Activated CD4-positive, alpha-beta memory T cell treated with anti-CD3 and anti-CD28 coated beads, Interleukin-2, amount 10 ng/mL, durations not matched to agents 7 days and 5 days (primary cell): ENCODE results near the gene CIAO3. TPM values are rescaled to one million over a fixed set of nuclear protein-coding genes. Genes with fewer than 3 reads are reported as not detected.
A peak's percentile ranks its signal among the peaks of the same experiment; 100 is the strongest.

Experiments
- CTCF ChIA-PET: fragments of 350-600 bp; sonication (Branson Sonifier 250); formaldehyde crosslinking; loops from one replicate; lab custom pipeline; 2021; ENCODE audit warnings: antibody characterized with exemption, inconsistent platforms; lab: Charles Lee
- POLR2A ChIA-PET: fragments of 350-600 bp; sonication (Branson Sonifier 250); formaldehyde crosslinking; loops from one replicate; lab custom pipeline; 2021; ENCODE audit warnings: antibody characterized with exemption; lab: Charles Lee
- DNase-seq: peaks from one replicate; pipeline ENCODE4 v3.0.0-alpha.2; 2020
- H3K27ac Mint-ChIP-seq: one replicate; pipeline ENCODE4 v1.8.0; 2021; ENCODE audit warnings: mild to moderate bottlenecking, mixed read lengths
- H3K27me3 Mint-ChIP-seq: one replicate; pipeline ENCODE4 v1.8.0; 2021; ENCODE audit warnings: mixed read lengths
- H3K36me3 Mint-ChIP-seq: one replicate; pipeline ENCODE4 v1.8.0; 2021; ENCODE audit warnings: low read depth, mixed read lengths
- H3K4me1 Mint-ChIP-seq: one replicate; pipeline ENCODE4 v1.8.0; 2021; ENCODE audit warnings: mixed read lengths
- H3K4me3 Mint-ChIP-seq: one replicate; pipeline ENCODE4 v1.8.0; 2021; ENCODE audit warnings: mild to moderate bottlenecking, mixed read lengths
- H3K9me3 Mint-ChIP-seq: one replicate; pipeline ENCODE4 v1.8.0; 2021; ENCODE audit warnings: mixed read lengths
- total RNA-seq, 2 experiments: library from RNA; stranded (reverse); gene quantifications; one replicate each; pipeline ENCODE4 v1.2.3, GENCODE V29; 2021

Gene CIAO3
- total RNA-seq, 2 experiments from 2014 or later = 34.0 to 34.8 TPM

GRCh38 chr16:720990-721764 is 19.6 kb downstream of the CIAO3 start, which contains the start of gene ANTKMT:
TSS of gene ANTKMT (plus strand) at chr16:721146. CDS start at chr16:721275, 129 bp downstream.
- Mint-ChIP-seq H3K4me1 (peaks cover 16% of the 10 kb centered on the region), H3K27me3 (peaks cover 6% of the 10 kb centered on the region), H3K27ac (no peak within 1 kb of the TSS), H3K4me3 (peak within 1 kb of the TSS; percentile 62), H3K9me3 (no peaks in the 10 kb centered on the region), H3K36me3 (no peaks in the 10 kb centered on the region)
- DNase-seq = peak; percentile 77
- ChIA-PET POLR2A (interaction anchor here (0.8 to 3.5 kb wide), 9 partner anchors 11 to 67 kb away, joined by 3 to 19 read pairs (median 6); partner anchors contain the start of genes CHTF18, CIAO3, JMJD8 and RPUSD1), CTCF (interaction anchor here (1.0 to 2.5 kb wide), 4 partner anchors 9 to 19 kb away, joined by 3 to 8 read pairs (median 4); no protein-coding TSS in a partner anchor)

GRCh38 chr16:720447-720989 is 20.3 kb downstream of the CIAO3 start:
- H3K27ac Mint-ChIP-seq = no peak overlapping the region
- CTCF ChIA-PET = interaction anchor here (0.5 to 2.5 kb wide), 9 partner anchors 8 to 64 kb away, joined by 3 to 8 read pairs (median 3); partner anchors contain the start of genes CIAO3 and WDR24
- peaks cover 10% of the 10 kb centered on the region for H3K27me3 Mint-ChIP-seq
- H3K36me3 Mint-ChIP-seq = no peaks in the 10 kb centered on the region
- peak overlapping the region; percentile 62 for H3K4me3 Mint-ChIP-seq
- POLR2A ChIA-PET = interaction anchor here (0.9 to 3.5 kb wide), 10 partner anchors 12 to 87 kb away, joined by 3 to 19 read pairs (median 6); partner anchors contain the start of genes CIAO3, JMJD8, STUB1 and WDR24
- H3K4me1 Mint-ChIP-seq = peaks cover 18% of the 10 kb centered on the region
- peak; percentile 42 for DNase-seq
- H3K9me3 Mint-ChIP-seq = no peaks in the 10 kb centered on the region

- H3K36me3 Mint-ChIP-seq = no peaks in the 10 kb centered on the region
Measured at GRCh38 chr16:719815-720446, 20.9 kb downstream of the CIAO3 start.

DNA sequence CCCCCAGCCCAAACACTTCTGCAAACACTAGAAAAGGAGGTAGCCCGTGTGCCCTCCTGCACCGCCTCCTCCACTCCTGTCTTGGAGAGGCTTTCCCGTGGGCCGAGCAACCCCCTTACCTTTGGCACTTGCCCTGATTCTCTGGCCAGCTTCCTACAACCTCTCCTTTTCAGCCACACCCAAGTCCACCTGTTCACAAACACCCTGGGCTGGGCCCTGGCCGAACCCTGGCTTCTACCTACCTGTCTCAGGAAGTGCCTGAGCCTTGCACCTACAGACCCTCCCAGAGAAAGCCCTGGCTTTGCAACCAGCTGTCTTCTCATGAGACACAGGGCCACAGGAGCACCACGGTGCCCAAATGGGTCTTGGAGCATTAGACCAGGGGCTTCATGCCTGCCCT is 21.9 kb downstream of the CIAO3 start:
- CTCF ChIA-PET = interaction anchor here (0.7 to 1.4 kb wide), 2 partner anchors 9 to 15 kb away, joined by 4 to 6 read pairs; no protein-coding TSS in a partner anchor
- Mint-ChIP-seq H3K36me3 (no peaks in the 10 kb centered on the region), H3K4me3 (no peak overlapping the region), H3K27ac (peak overlapping the region; percentile 45), H3K27me3 (peaks cover 10% of the 10 kb centered on the region), H3K9me3 (no peaks in the 10 kb centered on the region), H3K4me1 (peaks cover 18% of the 10 kb centered on the region)
- DNase-seq = no peak
- POLR2A ChIA-PET = interaction anchor here (3.5 kb wide), 1 partner anchor 23 kb away, joined by 19 read pairs; no protein-coding TSS in a partner anchor

More at GRCh38 chr16:719815-720446, 20.9 kb downstream of the CIAO3 start:
- no peak for DNase-seq
- ChIA-PET POLR2A (interaction anchor here (1.1 to 3.5 kb wide), 5 partner anchors 21 to 87 kb away, joined by 3 to 19 read pairs (median 9); partner anchors contain the start of genes STUB1 and WDR24), CTCF (interaction anchor here (0.5 to 2.5 kb wide), 11 partner anchors 8 to 594 kb away, joined by 3 to 8 read pairs (median 3); partner anchors contain the start of genes CIAO3 and WDR24)
- H3K9me3 Mint-ChIP-seq = no peaks in the 10 kb centered on the region
- peaks cover 10% of the 10 kb centered on the region for H3K27me3 Mint-ChIP-seq
- H3K4me1 Mint-ChIP-seq = peaks cover 18% of the 10 kb centered on the region
- no peak overlapping the region for H3K27ac Mint-ChIP-seq
- H3K4me3 Mint-ChIP-seq = peak overlapping the region; percentile 62

DNA sequence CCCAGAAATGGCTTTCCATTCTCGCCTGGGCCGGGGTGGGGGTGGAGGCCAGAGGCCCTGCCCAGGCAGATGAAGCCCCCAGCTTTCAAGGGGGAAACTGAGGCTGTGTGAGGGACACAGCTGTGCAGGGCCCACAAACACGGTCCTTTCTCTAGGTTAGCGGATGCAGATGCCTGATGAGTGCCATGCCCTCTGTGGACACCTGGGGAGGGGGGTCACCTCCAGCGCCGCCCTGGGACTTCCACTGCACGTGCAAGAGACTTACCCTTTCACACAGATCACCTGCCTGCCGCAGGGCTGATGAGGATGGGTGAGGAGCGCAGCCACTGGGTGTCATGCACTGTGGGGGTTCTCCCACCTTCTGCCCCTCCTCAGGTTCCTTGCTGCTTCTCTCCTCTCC is 22.4 kb downstream of the CIAO3 start:
- peaks cover 18% of the 10 kb centered on the region for H3K4me1 Mint-ChIP-seq
- H3K9me3 Mint-ChIP-seq = no peaks in the 10 kb centered on the region

GRCh38 chr16:717450-718245 is 23.1 kb downstream of the CIAO3 start:
- no peaks in the 10 kb centered on the region for H3K36me3 Mint-ChIP-seq
- peaks cover 15% of the 10 kb centered on the region for H3K27me3 Mint-ChIP-seq
- ChIA-PET CTCF (interaction anchor here (1.3 kb wide), 1 partner anchor 16 kb away, joined by 3 read pairs; no protein-coding TSS in a partner anchor), POLR2A (interaction anchor here (0.8 to 3.1 kb wide), 3 partner anchors 8 to 23 kb away, joined by 4 to 15 read pairs (median 7); partner anchors contain the start of genes CCDC78, CIAO3 and HAGHL)
- H3K4me1 Mint-ChIP-seq = peaks cover 19% of the 10 kb centered on the region
- H3K9me3 Mint-ChIP-seq = no peaks in the 10 kb centered on the region
- no peak for DNase-seq
- H3K4me3 Mint-ChIP-seq = no peak overlapping the region
- no peak overlapping the region for H3K27ac Mint-ChIP-seq

More for the DNA sequence above, 22.4 kb downstream of the CIAO3 start:
- Mint-ChIP-seq H3K4me3 (no peak overlapping the region), H3K27ac (no peak overlapping the region), H3K36me3 (no peaks in the 10 kb centered on the region), H3K27me3 (peaks cover 12% of the 10 kb centered on the region)
- ChIA-PET POLR2A (interaction anchor here (3.5 kb wide), 1 partner anchor 23 kb away, joined by 19 read pairs; no protein-coding TSS in a partner anchor), CTCF (no interaction called here)
- no peak for DNase-seq

GRCh38 chr16:716768-717325 is 23.9 kb downstream of the CIAO3 start:
- no peaks in the 10 kb centered on the region for H3K9me3 Mint-ChIP-seq
- H3K27me3 Mint-ChIP-seq = peaks cover 17% of the 10 kb centered on the region
- ChIA-PET CTCF (interaction anchor here (1.0 to 1.4 kb wide), 3 partner anchors 17 to 68 kb away, joined by 3 to 5 read pairs (median 4); no protein-coding TSS in a partner anchor), POLR2A (interaction anchor here (0.8 to 3.1 kb wide), 5 partner anchors 9 to 27 kb away, joined by 4 to 15 read pairs (median 7); partner anchors contain the start of genes CCDC78, CIAO3, HAGHL and WDR24)
- H3K36me3 Mint-ChIP-seq = no peaks in the 10 kb centered on the region
- no peak overlapping the region for H3K27ac Mint-ChIP-seq
- peaks cover 20% of the 10 kb centered on the region for H3K4me1 Mint-ChIP-seq
- no peak overlapping the region for H3K4me3 Mint-ChIP-seq
- DNase-seq = no peak

DNA sequence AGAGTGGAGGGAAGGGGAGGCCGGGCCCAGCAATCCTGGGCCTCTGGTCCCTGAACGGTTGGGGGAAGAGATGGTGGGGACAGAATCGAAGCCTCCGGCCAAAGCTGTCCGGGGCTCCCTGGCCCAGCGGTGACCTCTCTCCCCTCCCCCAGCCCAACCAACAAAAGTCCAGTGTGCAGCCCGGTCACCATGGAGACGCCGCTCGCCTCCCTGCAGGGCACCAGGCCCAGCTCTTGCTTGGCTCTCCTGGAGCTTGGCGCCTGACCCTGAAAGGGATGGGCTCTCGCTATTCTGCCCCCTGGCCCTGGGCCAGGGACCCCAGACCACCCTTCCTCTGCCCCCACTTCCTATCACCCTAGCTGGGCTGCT is 24.6 kb downstream of the CIAO3 start:
- H3K27me3 Mint-ChIP-seq = peaks cover 17% of the 10 kb centered on the region
- no peak for DNase-seq
- POLR2A ChIA-PET = interaction anchor here (0.9 to 3.1 kb wide), 7 partner anchors 9 to 71 kb away, joined by 4 to 15 read pairs (median 5); partner anchors contain the start of genes CCDC78, HAGHL, RPUSD1 and WDR24
- peaks cover 20% of the 10 kb centered on the region for H3K4me1 Mint-ChIP-seq
- H3K9me3 Mint-ChIP-seq = no peaks in the 10 kb centered on the region
- no peaks in the 10 kb centered on the region for H3K36me3 Mint-ChIP-seq
- H3K4me3 Mint-ChIP-seq = peak overlapping the region; percentile 27
- CTCF ChIA-PET = interaction anchor here (0.6 to 2.1 kb wide), 7 partner anchors 9 to 1213 kb away, joined by 3 to 7 read pairs (median 4); no protein-coding TSS in a partner anchor
- no peak overlapping the region for H3K27ac Mint-ChIP-seq

DNA sequence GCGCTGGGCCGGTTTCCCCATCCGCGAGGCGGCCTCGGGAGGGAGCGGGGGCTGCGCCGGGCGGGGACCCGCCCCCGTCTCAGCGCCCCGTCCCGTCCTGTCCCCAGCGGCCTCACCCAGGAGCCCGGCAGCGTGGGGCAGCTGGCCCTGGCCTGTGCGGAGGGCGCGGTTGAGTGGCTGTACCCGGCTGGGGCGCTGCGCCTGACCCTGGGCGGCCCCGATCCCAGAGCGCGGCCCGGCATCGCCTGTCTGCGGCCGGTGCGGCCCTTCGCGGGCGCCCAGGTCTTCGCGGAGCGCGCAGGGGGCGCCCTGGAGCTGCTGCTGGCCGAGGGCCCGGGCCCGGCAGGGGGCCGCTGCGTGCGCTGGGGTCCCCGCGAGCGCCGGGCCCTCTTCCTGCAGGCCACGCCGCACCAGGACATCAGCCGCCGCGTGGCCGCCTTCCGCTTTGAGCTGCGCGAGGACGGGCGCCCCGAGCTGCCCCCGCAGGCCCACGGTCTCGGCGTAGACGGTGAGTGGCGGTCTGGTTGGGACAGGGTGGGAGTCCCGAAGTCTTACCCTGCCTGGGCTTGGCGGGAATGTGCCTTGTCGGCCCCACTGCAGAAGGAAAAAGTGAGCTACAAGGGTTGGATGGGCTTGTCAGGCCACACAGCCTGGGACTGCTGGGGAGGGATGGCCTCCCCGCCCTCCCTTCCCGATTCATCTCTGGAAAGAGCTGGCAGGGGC is 25.2 kb downstream of the CIAO3 start:
- Mint-ChIP-seq H3K4me3 (peak overlapping the region; percentile 43), H3K4me1 (peaks cover 19% of the 10 kb centered on the region), H3K27ac (no peak overlapping the region), H3K27me3 (peaks cover 17% of the 10 kb centered on the region), H3K36me3 (no peaks in the 10 kb centered on the region), H3K9me3 (no peaks in the 10 kb centered on the region)
- CTCF ChIA-PET = interaction anchor here (0.6 to 2.1 kb wide), 7 partner anchors 9 to 1214 kb away, joined by 3 to 7 read pairs (median 4); no protein-coding TSS in a partner anchor
- no peak for DNase-seq
- POLR2A ChIA-PET = interaction anchor here (0.9 to 3.1 kb wide), 7 partner anchors 10 to 72 kb away, joined by 4 to 15 read pairs (median 5); partner anchors contain the start of genes CCDC78, HAGHL, RPUSD1 and WDR24
